PC-9 (cell line): ENCODE data around the gene UTF1. TPM values are rescaled to one million over a fixed set of nuclear protein-coding genes. Genes with fewer than 3 reads are reported as not detected.

Source experiments
- BruUV-seq: library from RNA; stranded (reverse); fragments of 400-500 nt; replicated peaks from 2 replicates; lab custom pipeline; 2021; lab: Mats Ljungman, UMichigan
- CTCF ChIA-PET: fragments of 300-600 bp; sonication (Branson Sonifier 250); formaldehyde crosslinking; loops from one replicate; lab custom pipeline; 2022; ENCODE audit warnings: antibody characterized with exemption; lab: Charles Lee
- POLR2A ChIA-PET: fragments of 300-600 bp; sonication (Branson Sonifier 250); formaldehyde crosslinking; loops from one replicate; lab custom pipeline; 2022; ENCODE audit warnings: antibody characterized with exemption; ENCODE audit not compliant: unreplicated experiment; lab: Charles Lee
- DNase-seq, 2 experiments: peaks; one replicate each; pipeline versions ENCODE4 v3.0.0 to v3.0.0-alpha.2; 2015 to 2022; ENCODE audit warnings: mixed read lengths in 1 of 2
- H2AFZ ChIP-seq: fragments of 200-600 bp; sonication (generic); 2 replicates; pipeline ENCODE4 v1.8.1; 2017; ENCODE audit warnings: antibody characterized with exemption
- H3F3A ChIP-seq: fragments of 200-600 bp; sonication (generic); 2 replicates; pipeline ENCODE4 v1.8.1; 2017; ENCODE audit warnings: antibody characterized with exemption, mild to moderate bottlenecking, low read depth; ENCODE audit not compliant: insufficient read depth
- H3K27ac ChIP-seq: fragments of 200-600 bp; sonication (generic); 2 replicates; pipeline ENCODE4 v1.6.1; 2016; ENCODE audit warnings: mixed run types
- H3K27me3 ChIP-seq: fragments of 200-600 bp; sonication (generic); 2 replicates; pipeline ENCODE4 v1.6.1; 2016; ENCODE audit warnings: low read depth, mixed run types; ENCODE audit not compliant: insufficient read depth
- H3K36me3 ChIP-seq: fragments of 200-600 bp; sonication (generic); 2 replicates; pipeline ENCODE4 v1.6.1; 2016; ENCODE audit warnings: low read depth, mixed run types
- H3K4me1 ChIP-seq: fragments of 200-600 bp; sonication (generic); replicated peaks from 2 replicates; pipeline ENCODE4 v1.6.1; 2016; ENCODE audit warnings: mixed run types; ENCODE audit not compliant: insufficient read depth
- H3K4me2 ChIP-seq: fragments of 200-600 bp; sonication (generic); 2 replicates; pipeline ENCODE4 v1.6.1; 2017; ENCODE audit warnings: mixed run types
- H3K4me3 ChIP-seq: fragments of 200-600 bp; sonication (generic); 2 replicates; pipeline ENCODE4 v1.6.1; 2016; ENCODE audit warnings: mixed run types
- H3K79me2 ChIP-seq: fragments of 200-600 bp; sonication (generic); 2 replicates; pipeline ENCODE4 v1.6.1; 2017; ENCODE audit warnings: low read depth, mixed run types
- H3K9me2 ChIP-seq: fragments of 200-600 bp; sonication (generic); 2 replicates; pipeline ENCODE4 v1.8.1; 2017; ENCODE audit warnings: mild to moderate bottlenecking; ENCODE audit not compliant: insufficient read depth
- H3K9me3 ChIP-seq: fragments of 200-600 bp; sonication (generic); 2 replicates; pipeline ENCODE4 v1.8.1; 2016; ENCODE audit warnings: low read depth; ENCODE audit not compliant: insufficient read depth
- H4K20me1 ChIP-seq: fragments of 200-600 bp; sonication (generic); 2 replicates; pipeline ENCODE4 v1.8.1; 2017; ENCODE audit not compliant: insufficient read depth
- EZH2 ChIP-seq: fragments of 200-600 bp; sonication (generic); IDR thresholded peaks from 2 replicates; pipeline ENCODE4 v1.8.0; 2017; ENCODE audit warnings: antibody characterized with exemption, low read depth
- intact Hi-C: fragments of 100-400 bp; cut with micrococcal nuclease; formaldehyde crosslinking; loops from one replicate; pipeline ENCODE4 v1.10.0; 2022; ENCODE audit not compliant: unreplicated experiment
- total RNA-seq: library from RNA; stranded (reverse); gene quantifications from 2 replicates; pipeline ENCODE4 v1.2.3, GENCODE V29; 2021
- TF ChIP-seq, protein P1 (sequence below): fragments of 200-600 bp; sonication (generic); conservative IDR thresholded peaks from 2 replicates; pipeline ENCODE4 v1.6.1; 2017; ENCODE audit warnings: mixed run types, antibody characterized with exemption, mild to moderate bottlenecking, moderate library complexity

The UTF1 gene
- total RNA-seq, 1 experiment from 2014 or later = not detected

GRCh38 chr10:133182791-133183645 lies 47.0 kb upstream of the UTF1 start:
- Histone ChIP-seq H3K27me3 (peaks cover 54% of the 10 kb centered on the region), H3K9me2 (no peaks in the 10 kb centered on the region), H3F3A (peaks cover 1% of the 10 kb centered on the region; the same call in 1 of the 2 replicates), H3K9me3 (no peaks in the 10 kb centered on the region), H3K79me2 (no peaks in the 10 kb centered on the region), H3K27ac (no peak overlapping the region), H4K20me1 (no peaks in the 10 kb centered on the region), H3K4me1 (no peaks in the 10 kb centered on the region), H3K36me3 (no peaks in the 10 kb centered on the region), H3K4me3 (no peak overlapping the region), H3K4me2 (no peak overlapping the region), H2AFZ (no peak overlapping the region)
- intact Hi-C loops = no loop called here
- ChIA-PET POLR2A (no interaction called here), CTCF (no interaction called here)
- no peak for TF ChIP-seq EZH2
- TF ChIP-seq, protein P1, sequence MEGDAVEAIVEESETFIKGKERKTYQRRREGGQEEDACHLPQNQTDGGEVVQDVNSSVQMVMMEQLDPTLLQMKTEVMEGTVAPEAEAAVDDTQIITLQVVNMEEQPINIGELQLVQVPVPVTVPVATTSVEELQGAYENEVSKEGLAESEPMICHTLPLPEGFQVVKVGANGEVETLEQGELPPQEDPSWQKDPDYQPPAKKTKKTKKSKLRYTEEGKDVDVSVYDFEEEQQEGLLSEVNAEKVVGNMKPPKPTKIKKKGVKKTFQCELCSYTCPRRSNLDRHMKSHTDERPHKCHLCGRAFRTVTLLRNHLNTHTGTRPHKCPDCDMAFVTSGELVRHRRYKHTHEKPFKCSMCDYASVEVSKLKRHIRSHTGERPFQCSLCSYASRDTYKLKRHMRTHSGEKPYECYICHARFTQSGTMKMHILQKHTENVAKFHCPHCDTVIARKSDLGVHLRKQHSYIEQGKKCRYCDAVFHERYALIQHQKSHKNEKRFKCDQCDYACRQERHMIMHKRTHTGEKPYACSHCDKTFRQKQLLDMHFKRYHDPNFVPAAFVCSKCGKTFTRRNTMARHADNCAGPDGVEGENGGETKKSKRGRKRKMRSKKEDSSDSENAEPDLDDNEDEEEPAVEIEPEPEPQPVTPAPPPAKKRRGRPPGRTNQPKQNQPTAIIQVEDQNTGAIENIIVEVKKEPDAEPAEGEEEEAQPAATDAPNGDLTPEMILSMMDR = no peak
- no peak for DNase-seq
- BruUV-seq = no TSS peak

GRCh38 chr10:133183646-133184378 lies 46.2 kb upstream of the UTF1 start:
- no TSS peak for BruUV-seq
- TF ChIP-seq, protein P1 = no peak
- TF ChIP-seq EZH2 = no peak
- intact Hi-C loops = no loop called here
- Histone ChIP-seq H3K4me3 (no peak overlapping the region), H3K36me3 (no peaks in the 10 kb centered on the region), H3K27me3 (peaks cover 55% of the 10 kb centered on the region), H3K9me3 (no peaks in the 10 kb centered on the region), H3K79me2 (no peaks in the 10 kb centered on the region), H3K27ac (no peak overlapping the region), H3F3A (no peaks in the 10 kb centered on the region), H3K4me1 (no peaks in the 10 kb centered on the region), H3K4me2 (no peak overlapping the region), H3K9me2 (no peaks in the 10 kb centered on the region), H2AFZ (no peak overlapping the region), H4K20me1 (no peaks in the 10 kb centered on the region)
- no peak for DNase-seq
- ChIA-PET POLR2A (no interaction called here), CTCF (no interaction called here)

GRCh38 chr10:133184591-133185244 lies 45.3 kb upstream of the UTF1 start:
- no TSS peak for BruUV-seq
- intact Hi-C loops = no loop called here
- H4K20me1 ChIP-seq = no peaks in the 10 kb centered on the region
- H3K27ac ChIP-seq = no peak overlapping the region
- H3K36me3 ChIP-seq = no peaks in the 10 kb centered on the region
- DNase-seq = no peak
- ChIA-PET CTCF (no interaction called here), POLR2A (no interaction called here)
- no peak overlapping the region for H3K4me2 ChIP-seq
- TF ChIP-seq, protein P1 = no peak
- no peak for TF ChIP-seq EZH2
- no peaks in the 10 kb centered on the region for H3K4me1 ChIP-seq
- H3K9me2 ChIP-seq = no peaks in the 10 kb centered on the region
- H3K4me3 ChIP-seq = no peak overlapping the region
- peaks cover 55% of the 10 kb centered on the region for H3K27me3 ChIP-seq
- H3K79me2 ChIP-seq = no peaks in the 10 kb centered on the region
- H2AFZ ChIP-seq = no peak overlapping the region
- no peaks in the 10 kb centered on the region for H3K9me3 ChIP-seq
- no peaks in the 10 kb centered on the region for H3F3A ChIP-seq
